H7 (cell line): ENCODE measurements around the gene RANBP3. TPM values are rescaled to one million over a fixed set of nuclear protein-coding genes. Genes with fewer than 3 reads are reported as not detected.
"Not testable (repeated sequence)": the region's sequence is repeated elsewhere in the genome, so short reads cannot be mapped to it uniquely, and the experiment has no call there.

Experiments used
- DNase-seq: peaks from one replicate; pipeline ENCODE4 v3.0.0; 2012
- H3K27me3 ChIP-seq: 2 replicates; pipeline ENCODE4 v1.6.0; 2011; ENCODE audit warnings: mild to moderate bottlenecking, low read length; ENCODE audit not compliant: control insufficient read depth, insufficient read depth
- H3K36me3 ChIP-seq: replicated peaks from 2 replicates; pipeline ENCODE4 v1.5.1; 2011; ENCODE audit warnings: low read length; ENCODE audit not compliant: control insufficient read depth, insufficient read depth
- H3K4me3 ChIP-seq: 2 replicates; pipeline ENCODE4 v1.5.1; 2011; ENCODE audit warnings: low read depth, mild to moderate bottlenecking, control low read depth, low read length, moderate library complexity; ENCODE audit not compliant: insufficient read depth
- total RNA-seq: library from RNA; depleted of rRNA; stranded (reverse); fragments of >200 nt; shearing (Covaris generic); gene quantifications from 2 replicates; pipeline ENCODE4 v1.2.3, GENCODE V29; 2014; rRNA removed

Gene RANBP3, protein sequence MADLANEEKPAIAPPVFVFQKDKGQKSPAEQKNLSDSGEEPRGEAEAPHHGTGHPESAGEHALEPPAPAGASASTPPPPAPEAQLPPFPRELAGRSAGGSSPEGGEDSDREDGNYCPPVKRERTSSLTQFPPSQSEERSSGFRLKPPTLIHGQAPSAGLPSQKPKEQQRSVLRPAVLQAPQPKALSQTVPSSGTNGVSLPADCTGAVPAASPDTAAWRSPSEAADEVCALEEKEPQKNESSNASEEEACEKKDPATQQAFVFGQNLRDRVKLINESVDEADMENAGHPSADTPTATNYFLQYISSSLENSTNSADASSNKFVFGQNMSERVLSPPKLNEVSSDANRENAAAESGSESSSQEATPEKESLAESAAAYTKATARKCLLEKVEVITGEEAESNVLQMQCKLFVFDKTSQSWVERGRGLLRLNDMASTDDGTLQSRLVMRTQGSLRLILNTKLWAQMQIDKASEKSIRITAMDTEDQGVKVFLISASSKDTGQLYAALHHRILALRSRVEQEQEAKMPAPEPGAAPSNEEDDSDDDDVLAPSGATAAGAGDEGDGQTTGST
- 73.7 and 79.7 TPM in 2 replicates for total RNA-seq

DNA sequence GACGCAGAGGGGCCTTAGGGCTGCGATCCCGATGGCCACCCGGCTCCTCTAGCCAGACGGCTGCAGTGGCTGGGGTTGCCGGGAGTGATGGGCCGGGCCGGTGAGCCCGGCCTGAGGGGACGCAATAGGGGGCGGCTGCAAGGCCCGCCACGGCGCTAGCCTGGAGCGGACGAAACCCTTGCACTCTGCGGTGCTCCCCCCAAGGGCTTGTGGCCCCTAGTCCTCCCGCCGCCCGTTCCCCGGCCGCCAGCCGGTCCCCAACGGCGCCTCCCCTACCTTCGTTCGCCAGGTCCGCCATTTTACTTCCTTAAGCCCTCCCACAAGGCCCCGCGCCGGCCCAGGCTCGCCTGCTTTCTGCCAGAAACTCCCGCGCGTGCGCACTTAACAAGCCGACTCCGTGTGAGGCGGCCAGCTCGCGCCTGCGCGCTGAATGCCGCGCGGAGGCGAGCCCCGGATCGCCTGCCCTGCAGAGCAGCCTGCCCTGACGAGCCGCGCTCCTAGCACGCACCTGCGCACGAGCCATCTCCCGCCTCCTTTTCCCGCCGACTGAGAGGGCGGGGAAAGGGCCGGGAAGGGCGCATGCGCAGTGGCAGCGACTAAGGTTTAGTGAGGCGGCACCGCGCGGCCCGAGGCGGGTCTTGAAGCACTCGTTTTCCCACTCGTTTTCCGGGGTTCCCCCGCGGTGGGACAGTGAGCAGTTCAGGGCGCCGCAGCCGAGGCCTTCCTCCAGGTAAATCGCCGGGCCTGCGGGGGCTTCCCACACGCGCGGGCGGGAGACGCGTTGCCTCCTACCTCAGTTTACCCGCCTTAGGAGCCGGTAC is at the start of gene RANBP3:
TSS of gene RANBP3 (minus strand) at position 356 of the 821 bp plus-strand sequence. CDS start at position 298, 58 bp downstream.
- Histone ChIP-seq H3K4me3 (peak within 1 kb of the TSS; percentile 95), H3K27me3 (no peaks in the 10 kb centered on the region), H3K36me3 (peaks cover 5% of the 10 kb centered on the region)
- peak; percentile 100 for DNase-seq

DNA sequence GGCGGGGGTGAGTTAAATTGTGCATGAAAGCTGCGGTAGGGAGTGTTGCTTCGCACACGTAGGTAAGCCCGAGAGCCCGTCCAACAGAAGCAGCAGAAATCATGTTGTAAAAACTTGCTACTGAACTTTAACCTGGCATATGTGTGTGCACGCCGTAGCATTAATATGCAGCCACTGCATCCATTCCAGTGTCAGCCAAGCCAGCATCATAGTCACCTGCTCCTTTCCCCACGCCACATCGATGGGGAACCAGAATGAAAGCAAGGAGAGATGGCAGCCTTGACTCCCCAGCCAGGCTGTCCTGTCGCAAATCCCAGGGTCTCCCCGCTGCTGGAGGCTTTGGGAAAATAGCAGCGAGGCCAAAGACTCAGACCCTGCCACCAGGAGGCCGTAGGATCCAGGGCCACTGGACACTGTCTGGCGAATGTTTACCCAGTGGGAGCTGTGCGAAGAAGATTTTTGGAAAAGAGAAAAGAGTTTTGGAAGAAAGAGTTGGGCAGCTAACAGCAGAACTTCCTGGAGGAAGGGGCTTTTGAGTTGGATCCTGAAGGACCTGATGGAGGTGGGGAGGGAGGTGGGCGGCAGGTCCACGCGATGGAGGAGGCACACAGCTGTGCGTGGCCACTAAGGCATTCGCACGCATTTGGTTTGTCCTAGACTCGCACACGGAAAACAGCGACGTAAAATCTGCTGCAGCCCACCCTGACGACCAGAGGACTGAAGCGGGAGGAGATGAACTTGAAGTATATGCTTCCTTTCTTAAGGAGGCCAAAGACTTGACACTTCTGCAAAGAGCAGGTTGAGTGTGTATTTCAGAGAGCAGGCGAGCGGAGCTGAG is 48.7 kb upstream of the RANBP3 start:
- DNase-seq: no peak

GRCh38 chr19:6024756-6025155 is 46.8 kb upstream of the RANBP3 start:
- H3K27me3 ChIP-seq, H3K36me3 ChIP-seq, DNase-seq, H3K4me3 ChIP-seq: not testable (repeated sequence)

More for the DNA sequence above, 48.7 kb upstream of the RANBP3 start:
- H3K27me3 ChIP-seq: no peaks in the 10 kb centered on the region; the same call in 1 of the 2 replicates
- no peaks in the 10 kb centered on the region for H3K36me3 ChIP-seq
- no peak overlapping the region for H3K4me3 ChIP-seq

DNA sequence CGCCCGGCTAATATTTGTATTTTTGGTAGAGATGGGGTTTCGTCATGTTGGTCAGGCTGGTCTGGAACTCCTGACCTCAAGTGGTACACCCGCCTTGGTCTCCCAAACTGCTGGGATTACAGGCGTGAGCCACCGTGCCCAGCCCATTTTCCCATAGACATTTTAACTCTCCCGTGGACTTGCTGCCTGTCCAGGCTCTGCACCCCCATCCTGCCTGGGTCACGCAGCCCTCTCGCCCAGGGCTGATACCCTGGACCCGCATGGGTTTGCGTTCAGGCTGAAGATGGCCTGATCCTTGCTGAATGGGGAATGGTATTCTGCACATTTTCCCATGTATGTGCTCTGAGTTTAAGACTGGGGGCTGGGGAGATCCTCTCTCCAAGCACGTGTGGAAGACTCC is 46.0 kb upstream of the RANBP3 start:
- no peak overlapping the region for H3K4me3 ChIP-seq
- no peaks in the 10 kb centered on the region for H3K36me3 ChIP-seq
- no peaks in the 10 kb centered on the region; the same call in 1 of the 2 replicates for H3K27me3 ChIP-seq
- DNase-seq: peak; percentile 15

- Histone ChIP-seq H3K27me3 (no peaks in the 10 kb centered on the region; the same call in none of the 2 replicates), H3K36me3 (no peaks in the 10 kb centered on the region), H3K4me3 (no peak overlapping the region)
- DNase-seq: no peak
Measured at GRCh38 chr19:6023085-6023682, 45.2 kb upstream of the RANBP3 start.

GRCh38 chr19:6022570-6023064 is 44.7 kb upstream of the RANBP3 start:
- no peaks in the 10 kb centered on the region; the same call in none of the 2 replicates for H3K27me3 ChIP-seq
- H3K4me3 ChIP-seq: no peak overlapping the region
- H3K36me3 ChIP-seq: no peaks in the 10 kb centered on the region
- no peak for DNase-seq

DNA sequence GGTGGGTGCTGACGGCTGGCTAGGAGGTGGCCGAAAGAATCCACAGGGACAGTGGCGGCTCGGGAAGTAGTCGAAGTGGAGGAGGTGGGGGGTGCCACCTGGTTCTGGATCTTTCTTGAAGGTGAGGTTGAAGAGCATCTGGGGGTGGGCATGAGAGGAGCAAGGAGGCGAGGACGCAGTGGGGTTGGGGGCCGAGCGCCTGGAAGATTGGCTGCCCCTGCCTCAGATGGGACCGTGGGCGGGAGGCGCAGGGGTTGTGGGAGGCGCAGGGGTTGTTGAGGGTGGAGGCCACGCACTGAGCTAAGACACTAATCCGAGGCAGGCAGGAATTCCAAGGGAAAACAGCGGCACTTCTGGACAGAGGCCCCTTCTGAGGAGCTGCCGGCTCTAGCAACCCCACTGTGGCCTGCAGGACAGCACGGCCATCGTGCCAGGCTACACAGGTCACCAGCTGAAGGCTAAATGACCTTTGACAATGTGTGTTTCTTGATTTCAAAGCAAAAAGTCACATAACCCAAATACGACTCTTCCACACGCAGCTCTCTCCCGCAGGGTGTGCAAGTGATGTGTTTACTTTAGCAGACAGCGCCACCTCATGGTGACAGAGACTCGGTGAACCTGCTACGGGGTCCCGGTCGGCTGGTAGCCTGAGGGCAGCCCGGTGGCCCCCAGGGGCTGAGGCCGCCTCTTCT is 44.1 kb upstream of the RANBP3 start:
- no peaks in the 10 kb centered on the region for H3K36me3 ChIP-seq
- DNase-seq: peak; percentile 96
- H3K27me3 ChIP-seq: no peaks in the 10 kb centered on the region; the same call in none of the 2 replicates
- no peak overlapping the region for H3K4me3 ChIP-seq

GRCh38 chr19:6020972-6021805 is 43.2 kb upstream of the RANBP3 start:
- Histone ChIP-seq H3K4me3 (no peak overlapping the region), H3K27me3 (no peaks in the 10 kb centered on the region; the same call in none of the 2 replicates), H3K36me3 (no peaks in the 10 kb centered on the region)
- peak; percentile 55 for DNase-seq

DNA sequence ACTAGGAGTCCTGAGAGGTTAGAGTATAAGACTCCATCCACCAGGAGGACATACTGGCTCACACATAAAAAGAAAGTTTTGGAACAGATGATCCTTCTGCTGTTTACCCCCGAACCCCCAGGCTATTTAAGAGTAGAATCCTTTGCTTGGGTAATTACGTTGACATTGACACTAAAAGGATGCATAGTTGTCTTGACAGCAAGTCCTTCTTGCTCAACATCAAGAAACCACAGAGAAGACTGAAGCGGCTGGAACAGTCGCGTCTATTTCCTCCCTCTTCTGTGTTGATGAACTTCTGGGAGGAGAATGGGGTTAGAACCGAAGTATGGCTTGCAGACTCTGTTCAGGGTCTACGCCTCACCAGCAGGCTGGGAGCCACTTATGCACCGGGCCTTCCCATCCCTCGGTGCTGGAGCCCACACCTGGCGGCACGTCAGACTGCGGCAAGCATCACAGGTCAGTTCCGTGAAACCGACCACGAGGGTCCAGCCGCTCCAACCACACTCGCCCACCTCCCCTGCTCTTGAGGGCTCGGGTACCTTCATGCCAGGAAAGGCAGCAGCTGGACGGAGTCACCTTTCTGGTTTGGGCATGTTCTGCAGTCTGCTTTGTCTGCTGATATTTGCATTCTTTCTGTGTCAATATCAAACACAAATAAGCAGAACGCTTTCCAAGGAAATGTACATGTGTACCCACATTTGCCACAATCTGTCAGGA is 42.4 kb upstream of the RANBP3 start:
- H3K27me3 ChIP-seq: no peaks in the 10 kb centered on the region; the same call in none of the 2 replicates
- H3K4me3 ChIP-seq: no peak overlapping the region
- no peaks in the 10 kb centered on the region for H3K36me3 ChIP-seq
- DNase-seq: peak; percentile 29

- no peak overlapping the region for H3K4me3 ChIP-seq
- H3K36me3 ChIP-seq: no peaks in the 10 kb centered on the region
- no peaks in the 10 kb centered on the region; the same call in none of the 2 replicates for H3K27me3 ChIP-seq
- peak; percentile 95 for DNase-seq
Measured at GRCh38 chr19:6018786-6019185, 40.8 kb upstream of the RANBP3 start.

- no peak overlapping the region for H3K4me3 ChIP-seq
- H3K36me3 ChIP-seq: no peaks in the 10 kb centered on the region
- no peaks in the 10 kb centered on the region; the same call in none of the 2 replicates for H3K27me3 ChIP-seq
- DNase-seq: peak; percentile 49
Measured at GRCh38 chr19:6017576-6017975, 39.6 kb upstream of the RANBP3 start.
